Stimulated activated CD4-positive, alpha-beta T cell treated with anti-CD3 and anti-CD28 coated beads, Interleukin-15, amount 100 ng/mL, for 1 hour (primary cell): ENCODE measurements around the gene DOC2B.
"Not testable (repeated sequence)": the region's sequence is repeated elsewhere in the genome, so short reads cannot be mapped to it uniquely, and the experiment has no call there.

Experiments
- DNase-seq, 2 donors: peaks; one replicate each; pipeline ENCODE4 v3.0.0-alpha.2; 2020; ENCODE audit warnings: low read depth in 1 of 2, low spot score in 1 of 2

The DOC2B gene

DNA sequence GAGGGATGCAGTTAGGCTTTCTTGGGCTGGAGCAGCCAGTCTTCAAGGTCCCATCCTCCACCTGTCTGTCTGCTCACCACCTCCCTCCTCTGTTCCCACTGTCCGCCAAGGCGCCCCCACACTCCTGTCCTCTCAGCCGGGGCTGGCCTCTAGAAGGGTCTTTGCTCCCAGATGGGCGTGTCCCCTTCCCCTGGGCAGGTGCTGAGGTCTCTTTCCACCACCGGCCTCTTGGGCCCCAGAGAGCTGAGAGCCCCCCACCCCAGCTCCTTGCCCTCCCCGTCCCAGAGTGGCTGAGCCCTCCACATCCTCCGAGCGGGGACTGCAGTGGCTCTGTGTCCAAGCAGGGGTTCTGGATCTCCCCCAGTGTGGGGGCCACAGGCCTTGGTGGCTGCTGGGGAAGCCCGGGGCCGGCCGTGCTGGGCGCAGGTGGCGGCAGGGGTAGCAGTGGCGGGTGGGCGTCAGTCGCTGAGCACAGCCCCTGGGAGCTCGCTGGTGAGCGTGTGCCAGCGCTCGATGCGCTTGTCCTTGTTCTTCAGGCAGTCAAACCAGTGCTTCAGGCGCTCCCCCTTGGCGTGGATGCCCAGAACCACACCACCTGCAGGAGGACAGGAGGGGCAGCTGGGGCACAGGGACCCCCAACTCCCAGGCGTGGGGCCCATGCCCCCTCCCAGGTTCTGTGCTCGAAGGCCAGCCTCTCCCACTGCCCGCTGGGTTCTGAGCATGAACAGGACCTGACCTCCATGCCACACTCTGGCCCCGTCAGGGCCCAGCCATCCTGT is 34.3 kb downstream of the DOC2B start:
- no peak for DNase-seq

GRCh38 chr17:146546-146945 is 34.9 kb downstream of the DOC2B start:
- no peak for DNase-seq

GRCh38 chr17:145671-146541 is 35.5 kb downstream of the DOC2B start:
- no peak for DNase-seq

DNA sequence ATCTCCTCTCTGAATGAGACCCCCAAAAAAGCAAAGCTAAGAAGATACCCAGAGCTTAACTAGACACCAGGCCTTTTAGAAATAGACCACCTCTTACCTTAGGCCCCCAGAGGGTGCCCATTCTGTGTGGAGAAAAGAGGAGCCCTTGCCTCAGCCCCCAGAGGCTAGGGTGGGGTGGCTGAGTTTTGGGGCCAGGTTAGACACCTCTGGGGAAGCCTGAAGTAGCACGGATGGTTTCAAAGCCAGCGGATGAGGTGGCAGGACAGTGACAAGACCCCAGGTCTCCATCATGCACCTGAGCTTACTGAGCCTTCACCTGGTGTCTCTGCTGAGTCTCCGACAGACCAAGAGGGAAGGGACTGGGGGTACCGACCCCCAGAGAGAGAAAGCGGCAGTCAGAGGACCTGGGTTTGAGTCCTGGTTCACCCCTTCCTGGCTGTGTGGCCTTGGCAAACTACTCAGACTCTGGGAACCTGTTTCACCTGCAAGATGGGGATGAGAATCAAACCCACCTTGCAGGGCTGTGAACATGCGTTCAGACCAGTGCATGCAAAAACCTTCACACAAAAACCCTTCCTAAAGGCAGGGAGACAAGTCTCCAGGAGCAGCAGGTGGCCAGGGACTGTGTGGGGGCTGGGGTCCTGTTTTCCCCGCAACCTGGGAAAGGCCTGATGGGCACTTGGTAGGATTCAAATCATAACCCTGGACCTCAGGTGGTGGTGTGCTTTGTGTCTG is 36.3 kb downstream of the DOC2B start:
- DNase-seq = no peak

- peak; percentile 77 to 87 for DNase-seq
Observed at GRCh38 chr17:143785-144281, 37.6 kb downstream of the DOC2B start.

- no peak for DNase-seq
Observed at GRCh38 chr17:142876-143784, 38.3 kb downstream of the DOC2B start.

- no peak for DNase-seq
Observed at GRCh38 chr17:142102-142661, 39.3 kb downstream of the DOC2B start.

DNA sequence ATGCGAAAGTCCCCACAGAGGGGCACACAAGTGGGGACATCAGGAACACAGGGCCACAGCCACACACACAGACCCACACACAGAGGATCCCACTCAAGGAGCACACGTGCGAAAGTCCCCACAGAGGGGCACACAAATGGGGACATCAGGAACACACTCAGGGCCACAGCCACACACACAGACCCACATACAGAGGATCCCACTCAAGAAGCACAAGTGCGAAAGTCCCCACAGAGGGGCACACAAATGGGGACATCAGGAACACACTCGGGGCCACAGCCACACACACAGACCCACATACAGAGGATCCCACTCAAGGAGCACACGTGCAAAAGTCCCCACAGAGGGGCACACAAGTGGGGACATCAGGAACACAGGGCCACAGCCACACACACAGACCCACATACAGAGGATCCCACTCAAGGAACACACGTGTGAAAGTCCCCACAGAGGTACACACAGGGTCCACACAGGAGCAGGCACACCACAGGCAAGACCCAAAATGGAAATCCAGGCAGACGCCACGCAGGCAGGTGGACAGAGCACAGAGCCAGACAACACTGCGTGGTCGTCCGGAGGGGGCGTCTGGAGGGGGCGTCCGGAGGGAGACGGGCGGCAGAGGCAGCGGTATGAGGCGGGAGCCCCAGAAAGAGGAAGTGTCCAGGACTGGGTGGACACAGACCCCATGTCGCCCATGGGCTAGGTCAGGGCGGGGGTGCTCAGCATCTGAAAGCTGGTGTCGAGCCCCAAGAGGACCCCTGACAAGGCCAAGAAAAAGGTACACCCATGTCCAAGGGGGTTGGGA is 41.8 kb downstream of the DOC2B start:
- DNase-seq = not testable (repeated sequence)

GRCh38 chr17:137166-137807 is 44.2 kb downstream of the DOC2B start, which contains the start of gene SCGB1C2:
SCGB1C2 (plus strand) TSS chr17:137569; CDS start chr17:137591, 22 bp downstream.
- not testable (repeated sequence) for DNase-seq

DNA sequence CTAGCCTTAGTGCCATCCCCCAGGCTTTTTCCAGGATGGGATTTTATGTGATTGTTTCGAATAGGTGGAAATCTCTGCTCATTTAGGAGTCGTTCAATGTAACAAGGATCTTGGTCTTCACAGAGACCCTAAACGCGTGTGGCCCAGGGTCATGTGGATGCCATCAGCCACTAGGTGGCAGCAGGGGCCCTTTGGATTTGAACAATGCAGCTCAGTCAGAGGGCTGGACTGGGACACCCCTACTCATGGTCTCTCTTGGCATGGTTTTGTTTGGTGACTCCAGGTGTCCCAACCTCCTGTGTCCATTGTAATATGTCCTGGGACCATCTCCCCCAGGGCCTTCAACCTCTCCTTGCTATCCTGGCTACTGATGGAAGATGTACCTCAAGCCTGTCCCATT is 44.9 kb downstream of the DOC2B start:
- DNase-seq = peak; percentile 54 to 64

DNA sequence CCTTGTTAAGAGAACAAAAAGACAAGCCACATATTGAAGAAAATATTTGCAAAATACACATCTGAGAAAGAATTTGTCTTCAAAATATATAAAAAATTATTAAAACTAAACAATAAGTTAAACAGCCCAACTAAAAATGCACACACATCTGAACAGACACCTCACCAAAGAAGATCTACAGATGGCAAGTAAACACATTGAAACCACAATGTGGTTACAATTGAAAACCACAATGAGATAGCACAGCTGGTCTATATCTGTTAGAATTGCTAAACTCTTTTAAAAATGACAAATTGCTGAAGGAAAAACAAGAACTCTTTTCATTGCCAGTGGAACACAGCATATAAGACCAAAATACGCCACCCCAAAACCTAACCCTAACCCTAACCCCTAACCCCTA is 45.6 kb downstream of the DOC2B start:
- DNase-seq = not testable (repeated sequence)

- not testable (repeated sequence) for DNase-seq
Observed at GRCh38 chr17:135022-135421, 46.4 kb downstream of the DOC2B start.

DNA sequence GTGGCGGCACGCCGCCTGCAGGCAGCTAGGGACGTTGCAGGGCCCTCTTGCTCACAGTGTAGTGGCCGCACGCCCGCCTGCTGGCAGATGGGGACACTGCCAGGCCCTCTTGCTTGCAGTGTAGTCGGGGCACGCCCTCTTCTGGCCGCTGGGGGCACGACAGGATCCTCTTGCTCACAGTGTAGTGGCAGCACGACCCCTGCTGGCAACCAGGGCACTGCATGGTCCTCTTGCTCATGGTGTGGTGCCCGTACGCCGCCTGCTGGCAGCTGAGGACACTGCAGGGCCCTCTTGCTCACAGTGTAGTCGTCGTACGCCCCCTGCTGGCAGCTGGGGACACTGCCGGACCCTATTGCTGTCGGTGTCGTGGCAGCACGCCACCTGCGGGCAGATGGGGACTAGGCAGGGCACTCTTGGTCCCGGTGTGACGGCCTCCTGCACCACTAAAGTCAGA is 47.1 kb downstream of the DOC2B start:
- DNase-seq = not testable (repeated sequence)

DNA sequence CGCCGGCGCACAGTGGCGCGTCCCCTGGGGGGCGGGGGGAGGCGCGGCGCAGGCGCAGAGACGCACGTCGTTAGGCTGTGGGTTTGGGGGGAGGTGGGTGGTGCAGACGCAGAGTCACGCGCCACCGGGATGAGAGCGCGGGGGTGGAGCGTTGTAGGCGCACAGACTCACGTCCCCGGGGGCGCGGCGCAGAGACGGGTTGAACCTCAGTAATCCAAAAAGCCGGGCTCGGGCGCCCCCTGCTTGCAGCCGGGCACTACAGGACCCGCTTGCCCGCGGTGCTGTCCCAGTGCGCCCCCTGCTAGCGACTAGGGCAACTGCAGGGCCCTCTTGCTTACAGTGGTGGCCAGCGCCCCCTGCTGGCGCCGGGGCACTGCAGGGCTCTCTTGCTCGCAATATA is 47.5 kb downstream of the DOC2B start:
- not testable (repeated sequence) for DNase-seq

GRCh38 chr17:118339-118917 is 63.0 kb downstream of the DOC2B start:
- peak in 1 of 2 donors; percentile 45 for DNase-seq

DNA sequence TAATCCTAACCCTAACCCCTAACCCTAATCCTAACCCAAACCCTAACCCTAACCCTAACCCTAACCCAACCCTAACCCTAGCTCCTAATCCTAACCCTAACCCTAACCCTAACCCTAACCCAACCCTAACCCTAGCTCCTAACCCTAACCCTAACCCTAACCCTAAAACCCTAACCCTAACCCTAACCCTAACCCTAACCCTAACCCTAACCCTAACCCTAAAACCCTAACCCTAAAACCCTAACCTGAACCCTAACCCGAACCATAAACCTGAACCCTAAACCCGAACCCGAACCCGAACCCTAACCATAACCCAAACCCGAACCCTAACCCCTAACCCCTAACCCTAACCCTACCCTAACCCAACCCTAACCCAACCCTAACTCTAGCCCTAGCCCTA is 68.3 kb downstream of the DOC2B start:
- not testable (repeated sequence) for DNase-seq
